Measurements from ENCODE around the gene CFAP43. TPM values are rescaled to one million over a fixed set of nuclear protein-coding genes. Genes with fewer than 3 reads are reported as not detected.

CFAP43 gene
- total and polyA plus RNA-seq, 9 of the 15 experiments (the other 6 are each of a cell fraction or from before 2014, with no cell fraction given): 0.07 to 0.86 (median 0.11) TPM; not detected in 1

DNA sequence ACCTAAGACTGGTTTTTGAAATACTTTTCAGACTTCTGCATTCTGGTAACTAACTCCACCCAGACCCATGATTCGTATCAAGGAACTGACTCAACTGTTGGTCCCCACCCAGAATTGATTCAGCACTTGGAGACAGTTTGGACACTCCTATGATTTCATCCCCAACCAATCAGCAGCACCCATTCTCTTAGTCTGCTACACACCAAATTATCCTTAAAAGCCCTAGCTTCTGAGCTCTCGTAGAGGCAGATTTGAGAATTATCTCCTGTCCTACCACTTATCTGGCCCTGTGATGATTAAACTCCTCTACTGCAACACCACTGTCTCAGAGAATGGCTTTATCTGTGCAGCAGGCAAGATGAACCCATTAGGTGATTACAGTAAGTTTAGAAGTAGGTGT lies 14.8 kb upstream of the CFAP43 start (continued):
- TF ChIP-seq TEAD2 (tag; IDR thresholded peaks at IDR 0.05): no peak
- TF ChIP-seq, protein P1, sequence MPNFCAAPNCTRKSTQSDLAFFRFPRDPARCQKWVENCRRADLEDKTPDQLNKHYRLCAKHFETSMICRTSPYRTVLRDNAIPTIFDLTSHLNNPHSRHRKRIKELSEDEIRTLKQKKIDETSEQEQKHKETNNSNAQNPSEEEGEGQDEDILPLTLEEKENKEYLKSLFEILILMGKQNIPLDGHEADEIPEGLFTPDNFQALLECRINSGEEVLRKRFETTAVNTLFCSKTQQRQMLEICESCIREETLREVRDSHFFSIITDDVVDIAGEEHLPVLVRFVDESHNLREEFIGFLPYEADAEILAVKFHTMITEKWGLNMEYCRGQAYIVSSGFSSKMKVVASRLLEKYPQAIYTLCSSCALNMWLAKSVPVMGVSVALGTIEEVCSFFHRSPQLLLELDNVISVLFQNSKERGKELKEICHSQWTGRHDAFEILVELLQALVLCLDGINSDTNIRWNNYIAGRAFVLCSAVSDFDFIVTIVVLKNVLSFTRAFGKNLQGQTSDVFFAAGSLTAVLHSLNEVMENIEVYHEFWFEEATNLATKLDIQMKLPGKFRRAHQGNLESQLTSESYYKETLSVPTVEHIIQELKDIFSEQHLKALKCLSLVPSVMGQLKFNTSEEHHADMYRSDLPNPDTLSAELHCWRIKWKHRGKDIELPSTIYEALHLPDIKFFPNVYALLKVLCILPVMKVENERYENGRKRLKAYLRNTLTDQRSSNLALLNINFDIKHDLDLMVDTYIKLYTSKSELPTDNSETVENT (CRISPR knock-in tag; IDR thresholded peaks at IDR 0.05): no peak
- no peak for TF ChIP-seq NR2F6 (CRISPR knock-in tag; IDR thresholded peaks at IDR 0.05)
- TF ChIP-seq ZBTB1 (CRISPR knock-in tag; IDR thresholded peaks at IDR 0.05; ENCODE audit: borderline replicate concordance, low read depth): no peak
- no peak for TF ChIP-seq ZNF830 (CRISPR knock-in tag; IDR thresholded peaks at IDR 0.05)
- TF ChIP-seq, protein P2, sequence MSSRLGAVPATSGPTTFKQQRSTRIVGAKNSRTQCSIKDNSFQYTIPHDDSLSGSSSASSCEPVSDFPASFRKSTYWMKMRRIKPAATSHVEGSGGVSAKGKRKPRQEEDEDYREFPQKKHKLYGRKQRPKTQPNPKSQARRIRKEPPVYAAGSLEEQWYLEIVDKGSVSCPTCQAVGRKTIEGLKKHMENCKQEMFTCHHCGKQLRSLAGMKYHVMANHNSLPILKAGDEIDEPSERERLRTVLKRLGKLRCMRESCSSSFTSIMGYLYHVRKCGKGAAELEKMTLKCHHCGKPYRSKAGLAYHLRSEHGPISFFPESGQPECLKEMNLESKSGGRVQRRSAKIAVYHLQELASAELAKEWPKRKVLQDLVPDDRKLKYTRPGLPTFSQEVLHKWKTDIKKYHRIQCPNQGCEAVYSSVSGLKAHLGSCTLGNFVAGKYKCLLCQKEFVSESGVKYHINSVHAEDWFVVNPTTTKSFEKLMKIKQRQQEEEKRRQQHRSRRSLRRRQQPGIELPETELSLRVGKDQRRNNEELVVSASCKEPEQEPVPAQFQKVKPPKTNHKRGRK (tag; IDR thresholded peaks at IDR 0.05): no peak
- TF ChIP-seq TEAD4 (IDR thresholded peaks at IDR 0.05; ENCODE audit: low read length): no peak
- TF ChIP-seq TEAD4 (CRISPR knock-in tag; IDR thresholded peaks at IDR 0.05; ENCODE audit: borderline replicate concordance): no peak
- TF ChIP-seq FOXP1 (CRISPR knock-in tag; IDR thresholded peaks at IDR 0.05): no peak
- TF ChIP-seq RHOXF2B (CRISPR knock-in tag; conservative IDR thresholded peaks at IDR 0.05): no peak
- no peak for TF ChIP-seq TGIF2 (CRISPR knock-in tag; IDR thresholded peaks at IDR 0.05)
- no peak for TF ChIP-seq TEAD1 (CRISPR knock-in tag; IDR thresholded peaks at IDR 0.05)
- TF ChIP-seq GTF2F1 (IDR thresholded peaks at IDR 0.05; ENCODE audit: low read depth, low read length): no peak
- no peak for TF ChIP-seq RAD21 (CRISPR knock-in tag; conservative IDR thresholded peaks at IDR 0.05 in 1 of 2, IDR thresholded peaks at IDR 0.05 in 1 of 2)
- no peak for TF ChIP-seq SPI1 (IDR thresholded peaks at IDR 0.05; ENCODE audit: borderline replicate concordance, low read depth, low read length)
- TF ChIP-seq, protein P3, sequence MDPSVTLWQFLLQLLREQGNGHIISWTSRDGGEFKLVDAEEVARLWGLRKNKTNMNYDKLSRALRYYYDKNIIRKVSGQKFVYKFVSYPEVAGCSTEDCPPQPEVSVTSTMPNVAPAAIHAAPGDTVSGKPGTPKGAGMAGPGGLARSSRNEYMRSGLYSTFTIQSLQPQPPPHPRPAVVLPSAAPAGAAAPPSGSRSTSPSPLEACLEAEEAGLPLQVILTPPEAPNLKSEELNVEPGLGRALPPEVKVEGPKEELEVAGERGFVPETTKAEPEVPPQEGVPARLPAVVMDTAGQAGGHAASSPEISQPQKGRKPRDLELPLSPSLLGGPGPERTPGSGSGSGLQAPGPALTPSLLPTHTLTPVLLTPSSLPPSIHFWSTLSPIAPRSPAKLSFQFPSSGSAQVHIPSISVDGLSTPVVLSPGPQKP (CRISPR knock-in tag; IDR thresholded peaks at IDR 0.05): no peak
- TF ChIP-seq, protein P4, sequence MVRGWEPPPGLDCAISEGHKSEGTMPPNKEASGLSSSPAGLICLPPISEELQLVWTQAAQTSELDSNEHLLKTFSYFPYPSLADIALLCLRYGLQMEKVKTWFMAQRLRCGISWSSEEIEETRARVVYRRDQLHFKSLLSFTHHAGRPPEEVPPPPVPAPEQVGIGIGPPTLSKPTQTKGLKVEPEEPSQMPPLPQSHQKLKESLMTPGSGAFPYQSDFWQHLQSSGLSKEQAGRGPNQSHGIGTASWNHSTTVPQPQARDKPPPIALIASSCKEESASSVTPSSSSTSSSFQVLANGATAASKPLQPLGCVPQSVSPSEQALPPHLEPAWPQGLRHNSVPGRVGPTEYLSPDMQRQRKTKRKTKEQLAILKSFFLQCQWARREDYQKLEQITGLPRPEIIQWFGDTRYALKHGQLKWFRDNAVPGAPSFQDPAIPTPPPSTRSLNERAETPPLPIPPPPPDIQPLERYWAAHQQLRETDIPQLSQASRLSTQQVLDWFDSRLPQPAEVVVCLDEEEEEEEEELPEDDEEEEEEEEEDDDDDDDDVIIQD (CRISPR knock-in tag; IDR thresholded peaks at IDR 0.05): no peak
- TF ChIP-seq, protein P5, sequence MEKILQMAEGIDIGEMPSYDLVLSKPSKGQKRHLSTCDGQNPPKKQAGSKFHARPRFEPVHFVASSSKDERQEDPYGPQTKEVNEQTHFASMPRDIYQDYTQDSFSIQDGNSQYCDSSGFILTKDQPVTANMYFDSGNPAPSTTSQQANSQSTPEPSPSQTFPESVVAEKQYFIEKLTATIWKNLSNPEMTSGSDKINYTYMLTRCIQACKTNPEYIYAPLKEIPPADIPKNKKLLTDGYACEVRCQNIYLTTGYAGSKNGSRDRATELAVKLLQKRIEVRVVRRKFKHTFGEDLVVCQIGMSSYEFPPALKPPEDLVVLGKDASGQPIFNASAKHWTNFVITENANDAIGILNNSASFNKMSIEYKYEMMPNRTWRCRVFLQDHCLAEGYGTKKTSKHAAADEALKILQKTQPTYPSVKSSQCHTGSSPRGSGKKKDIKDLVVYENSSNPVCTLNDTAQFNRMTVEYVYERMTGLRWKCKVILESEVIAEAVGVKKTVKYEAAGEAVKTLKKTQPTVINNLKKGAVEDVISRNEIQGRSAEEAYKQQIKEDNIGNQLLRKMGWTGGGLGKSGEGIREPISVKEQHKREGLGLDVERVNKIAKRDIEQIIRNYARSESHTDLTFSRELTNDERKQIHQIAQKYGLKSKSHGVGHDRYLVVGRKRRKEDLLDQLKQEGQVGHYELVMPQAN (IDR thresholded peaks at IDR 0.05; ENCODE audit: borderline replicate concordance): no peak
- no peak for TF ChIP-seq ZNF282 (CRISPR knock-in tag; IDR thresholded peaks at IDR 0.05)
